CD4-positive, alpha-beta memory T cell (primary cell): ENCODE data around the gene SPTSSB. TPM values are rescaled to one million over a fixed set of nuclear protein-coding genes. Genes with fewer than 3 reads are reported as not detected.
A peak's percentile ranks its signal among the peaks of the same experiment; 100 is the strongest.

Experiments
- CTCF ChIA-PET: fragments of 350-600 bp; sonication (Branson Sonifier 250); formaldehyde crosslinking; loops from one replicate; lab custom pipeline; 2021; ENCODE audit warnings: inconsistent platforms; ENCODE audit not compliant: partially characterized antibody; lab: Charles Lee
- POLR2A ChIA-PET: fragments of 350-600 bp; sonication (Branson Sonifier 250); formaldehyde crosslinking; loops from one replicate; lab custom pipeline; 2021; ENCODE audit not compliant: partially characterized antibody; lab: Charles Lee
- DNase-seq, 5 donors: peaks; one replicate each; pipeline versions ENCODE4 v3.0.0 to v3.0.0-alpha.2; 2020 to 2022; ENCODE audit warnings: mixed read lengths in 1 of 5
- H3K27ac ChIP-seq: one replicate; pipeline ENCODE4 v1.7.0; 2013; ENCODE audit warnings: low read depth, low read length
- H3K27me3 ChIP-seq: 2 replicates; pipeline ENCODE4 v1.7.0; 2013; ENCODE audit warnings: mild to moderate bottlenecking, low read length, moderate library complexity; ENCODE audit not compliant: insufficient read depth
- H3K36me3 ChIP-seq: 2 replicates; pipeline ENCODE4 v1.7.0; 2013; ENCODE audit warnings: mild to moderate bottlenecking, low read length, moderate library complexity; ENCODE audit not compliant: insufficient read depth
- H3K4me1 ChIP-seq: 2 replicates; pipeline ENCODE4 v1.7.0; 2013; ENCODE audit warnings: mild to moderate bottlenecking, low read length, moderate library complexity; ENCODE audit not compliant: insufficient read depth
- H3K4me3 ChIP-seq, 2 donors: one replicate each; pipeline ENCODE4 v1.7.0; 2013; ENCODE audit warnings: low read length in 2 of 2, mild to moderate bottlenecking in 1 of 2
- H3K9me3 ChIP-seq, 2 donors: one replicate each; pipeline ENCODE4 v1.7.0; 2013; ENCODE audit warnings: low read length in 2 of 2, control low read depth in 1 of 2; ENCODE audit not compliant: control insufficient read depth in 1 of 2
- H3K27ac Mint-ChIP-seq, 7 donors: one replicate each; pipeline ENCODE4 v1.8.0; 2020 to 2021; ENCODE audit warnings: mixed read lengths in 7 of 7, mild to moderate bottlenecking in 6 of 7, inconsistent platforms in 3 of 7, moderate library complexity in 3 of 7
- H3K27me3 Mint-ChIP-seq, 2 donors: one replicate each; pipeline ENCODE4 v1.8.0; 2020 to 2021; ENCODE audit warnings: mixed read lengths in 2 of 2
- H3K36me3 Mint-ChIP-seq, 2 donors: one replicate each; pipeline ENCODE4 v1.8.0; 2020 to 2021; ENCODE audit warnings: mixed read lengths in 2 of 2, inconsistent platforms in 1 of 2, mild to moderate bottlenecking in 1 of 2
- H3K4me1 Mint-ChIP-seq, 4 donors: one replicate each; pipeline ENCODE4 v1.8.0; 2020 to 2021; ENCODE audit warnings: mixed read lengths in 4 of 4, mild to moderate bottlenecking in 1 of 4
- H3K4me3 Mint-ChIP-seq, 8 donors: one replicate each; pipeline ENCODE4 v1.8.0; 2020 to 2021; ENCODE audit warnings: mixed read lengths in 8 of 8, mild to moderate bottlenecking in 7 of 8, moderate library complexity in 6 of 8, inconsistent platforms in 3 of 8
- H3K9me3 Mint-ChIP-seq, 8 donors: one replicate each; pipeline ENCODE4 v1.8.0; 2020 to 2021; ENCODE audit warnings: mixed read lengths in 8 of 8, mild to moderate bottlenecking in 5 of 8, inconsistent platforms in 3 of 8, moderate library complexity in 1 of 8
- intact Hi-C: fragments of 100-400 bp; cut with micrococcal nuclease; formaldehyde crosslinking; loops from one replicate; pipeline ENCODE4 v1.15.1; 2023
- polyA plus RNA-seq, 2 donors: library from polyadenylated mRNA; unstranded; fragments of 300-500 nt; fragmentation: Illumina TruSeq; gene quantifications; one replicate each; pipeline ENCODE4 v1.2.3, GENCODE V29; 2021
- total RNA-seq, 2 experiments: library from RNA; stranded (reverse); gene quantifications; one replicate each; pipeline ENCODE4 v1.2.3, GENCODE V29; 2021

The SPTSSB gene
- total and polyA plus RNA-seq, 4 experiments from 2014 or later: 0.08 to 0.79 TPM; not detected in 2

DNA sequence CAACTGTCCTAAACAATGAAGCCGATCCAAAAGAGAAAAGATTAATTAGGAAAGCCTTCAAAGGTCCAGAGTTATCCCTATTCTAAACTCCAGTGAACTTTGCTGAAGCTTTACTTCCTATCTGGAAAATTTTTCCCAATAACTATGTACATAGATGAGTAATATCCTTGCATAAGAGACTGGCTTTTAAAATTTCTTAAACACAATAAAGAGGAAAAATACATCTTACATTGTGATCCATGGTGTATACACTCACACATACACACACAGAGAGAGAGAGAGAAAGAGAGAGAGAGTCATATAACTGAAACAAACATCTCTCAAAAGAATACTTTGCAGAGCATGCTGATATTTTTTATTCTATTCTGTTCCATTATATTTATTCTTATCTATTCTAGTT, 20.0 kb downstream of the SPTSSB start:
- CTCF ChIA-PET: no interaction called here
- intact Hi-C loops: loop anchor here (5.0 kb wide), 1 partner anchor 46 kb away; no protein-coding TSS in a partner anchor
- H3K4me3 Mint-ChIP-seq: no peak overlapping the region
- no peaks in the 10 kb centered on the region for H3K36me3 Mint-ChIP-seq
- no peak overlapping the region for H3K27ac Mint-ChIP-seq
- no peaks in the 10 kb centered on the region for H3K9me3 Mint-ChIP-seq
- H3K4me3 ChIP-seq: no peak overlapping the region
- H3K27ac ChIP-seq: no peak overlapping the region
- H3K27me3 Mint-ChIP-seq: peaks cover 0 to 3% of the 10 kb centered on the region in 2 donors
- no peaks in the 10 kb centered on the region for H3K27me3 ChIP-seq
- peaks cover 19 to 34% (median 20%) of the 10 kb centered on the region in 4 donors for H3K4me1 Mint-ChIP-seq
- no peaks in the 10 kb centered on the region for H3K9me3 ChIP-seq
- no peak for DNase-seq
- POLR2A ChIA-PET: no interaction called here
- peaks cover 24% of the 10 kb centered on the region for H3K4me1 ChIP-seq
- no peaks in the 10 kb centered on the region for H3K36me3 ChIP-seq

DNA sequence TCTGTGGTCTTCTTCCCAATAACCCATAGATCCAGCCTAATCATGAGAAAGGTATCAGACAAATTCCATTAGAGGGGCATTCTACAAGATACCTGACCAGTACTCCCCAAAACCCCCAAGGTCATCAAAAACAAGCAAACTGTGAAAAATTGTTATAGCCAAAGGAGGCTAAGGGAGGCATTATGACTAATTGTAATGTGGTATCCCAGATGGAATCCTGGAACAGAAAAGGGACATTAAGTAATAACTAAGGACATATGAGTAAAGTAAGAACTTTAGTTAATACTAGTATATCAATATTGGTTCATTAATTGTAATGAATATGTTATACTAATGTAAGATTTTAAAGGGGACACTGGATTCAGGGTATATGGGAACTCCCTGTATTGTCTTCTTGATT, 20.4 kb downstream of the SPTSSB start:
- Histone ChIP-seq H3K4me3 (no peak overlapping the region), H3K27me3 (no peaks in the 10 kb centered on the region), H3K9me3 (no peaks in the 10 kb centered on the region), H3K27ac (no peak overlapping the region), H3K4me1 (peaks cover 24% of the 10 kb centered on the region), H3K36me3 (no peaks in the 10 kb centered on the region)
- Mint-ChIP-seq H3K27ac (peak overlapping the region in 1 of 7 donors; percentile 44), H3K9me3 (no peaks in the 10 kb centered on the region), H3K4me1 (peaks cover 19 to 34% (median 20%) of the 10 kb centered on the region in 4 donors), H3K27me3 (peaks cover 0 to 1% of the 10 kb centered on the region in 2 donors), H3K36me3 (no peaks in the 10 kb centered on the region), H3K4me3 (no peak overlapping the region)
- no peak for DNase-seq
- ChIA-PET CTCF (interaction anchor here (1.4 kb wide), 2 partner anchors 21 to 44 kb away, joined by 3 to 5 read pairs; partner anchors contain the start of gene SPTSSB), POLR2A (interaction anchor here (1.4 kb wide), 1 partner anchor 40 kb away, joined by 9 read pairs; no protein-coding TSS in a partner anchor)
- intact Hi-C loops: loop anchor here (1.0 to 5.0 kb wide), 4 partner anchors 12 to 46 kb away; no protein-coding TSS in a partner anchor

DNA sequence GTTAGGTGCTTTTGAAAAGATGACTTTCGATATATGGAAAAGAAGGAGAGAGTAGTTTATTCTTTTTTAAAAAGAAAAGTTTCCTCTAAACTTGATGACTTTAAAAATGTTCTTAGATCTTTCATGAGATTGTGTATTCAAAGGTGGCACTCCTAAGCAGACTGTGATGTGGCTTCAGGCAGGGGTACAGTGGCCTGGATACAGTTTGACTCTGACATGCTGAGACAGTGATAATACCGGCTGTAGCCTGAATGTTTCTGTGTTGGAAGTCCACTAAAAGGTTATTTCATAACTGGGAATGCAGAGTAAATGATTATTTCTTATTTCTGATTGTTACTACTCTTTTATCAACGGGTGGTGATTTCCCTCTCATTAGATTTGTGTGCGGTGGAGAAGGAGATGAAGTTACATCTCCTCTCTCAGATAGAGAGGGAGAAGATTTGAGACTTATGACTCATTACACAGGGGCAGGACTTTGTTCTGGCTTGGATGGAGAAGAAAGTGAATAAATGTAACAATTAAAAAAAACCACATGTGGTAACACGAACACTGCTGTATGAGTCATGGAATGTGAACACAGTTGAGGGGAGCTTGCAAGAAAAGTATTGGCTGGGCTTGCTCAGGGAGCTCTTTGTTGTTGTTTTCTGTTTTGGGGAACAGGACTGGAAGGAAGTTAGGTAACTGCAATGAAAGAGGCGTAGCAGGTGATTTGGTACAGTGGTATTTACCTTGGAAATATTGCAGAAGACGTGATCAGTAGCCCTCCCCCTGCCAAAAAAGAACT, 21.6 kb downstream of the SPTSSB start:
- CTCF ChIA-PET: interaction anchor here (1.4 kb wide), 2 partner anchors 22 to 45 kb away, joined by 3 to 5 read pairs; partner anchors contain the start of gene SPTSSB
- Mint-ChIP-seq H3K9me3 (no peaks in the 10 kb centered on the region), H3K4me1 (peaks cover 19 to 34% (median 20%) of the 10 kb centered on the region in 4 donors), H3K27me3 (peaks cover 0 to 2% of the 10 kb centered on the region in 2 donors), H3K4me3 (peak overlapping the region in 6 of 8 donors; percentile 7 to 79 (median 41)), H3K27ac (peak overlapping the region; percentile 2 to 74 (median 51)), H3K36me3 (no peaks in the 10 kb centered on the region)
- H3K27ac ChIP-seq: no peak overlapping the region
- peaks cover 24% of the 10 kb centered on the region for H3K4me1 ChIP-seq
- DNase-seq: peak; percentile 37 to 84 (median 63)
- H3K36me3 ChIP-seq: no peaks in the 10 kb centered on the region
- POLR2A ChIA-PET: interaction anchor here (1.0 to 1.4 kb wide), 3 partner anchors 22 to 45 kb away, joined by 3 to 9 read pairs (median 3); no protein-coding TSS in a partner anchor
- no peaks in the 10 kb centered on the region for H3K27me3 ChIP-seq
- H3K4me3 ChIP-seq: no peak overlapping the region
- no peaks in the 10 kb centered on the region for H3K9me3 ChIP-seq
- intact Hi-C loops: loop anchor here (1.0 to 5.0 kb wide), 5 partner anchors 10 to 57 kb away; no protein-coding TSS in a partner anchor

DNA sequence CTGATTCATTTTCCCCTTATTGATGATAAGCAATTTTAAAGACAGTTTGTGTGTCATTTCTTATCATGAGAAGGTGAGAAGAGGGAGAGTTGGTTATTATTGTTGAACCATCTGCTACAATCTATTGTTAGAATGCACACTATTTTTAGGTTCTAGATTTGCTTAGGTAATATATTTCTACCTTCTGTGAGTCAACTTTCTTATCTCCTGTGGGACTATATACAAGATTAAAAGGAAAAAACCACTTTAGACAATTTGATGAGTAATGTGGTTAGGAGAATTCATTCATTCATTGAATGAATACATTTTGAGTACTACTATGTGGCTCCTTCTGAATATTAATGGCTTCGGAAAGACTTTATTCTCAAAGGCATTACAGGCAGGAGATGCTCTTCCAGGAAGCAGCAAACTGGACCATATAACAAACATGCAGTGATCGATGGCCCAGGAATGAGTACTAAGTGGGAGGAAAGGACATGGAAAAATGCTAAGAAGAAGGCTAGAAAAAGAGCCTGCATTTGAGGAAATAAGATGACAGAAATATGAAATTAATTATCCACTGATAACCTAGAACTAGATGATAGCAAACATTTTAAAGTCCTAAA, 22.4 kb downstream of the SPTSSB start:
- Mint-ChIP-seq H3K27ac (peak overlapping the region in 4 of 7 donors; percentile 15 to 72 (median 56)), H3K9me3 (no peaks in the 10 kb centered on the region), H3K4me1 (peaks cover 19 to 34% (median 20%) of the 10 kb centered on the region in 4 donors), H3K27me3 (peaks cover 0 to 2% of the 10 kb centered on the region in 2 donors), H3K36me3 (no peaks in the 10 kb centered on the region), H3K4me3 (peak overlapping the region in 2 of 8 donors; percentile 15 to 47)
- no peaks in the 10 kb centered on the region for H3K27me3 ChIP-seq
- H3K27ac ChIP-seq: no peak overlapping the region
- CTCF ChIA-PET: no interaction called here
- DNase-seq: no peak
- no peaks in the 10 kb centered on the region for H3K36me3 ChIP-seq
- H3K4me3 ChIP-seq: no peak overlapping the region
- H3K9me3 ChIP-seq: no peaks in the 10 kb centered on the region
- peaks cover 24% of the 10 kb centered on the region for H3K4me1 ChIP-seq
- POLR2A ChIA-PET: no interaction called here
- intact Hi-C loops: loop anchor here (2.0 kb wide), 1 partner anchor 58 kb away; no protein-coding TSS in a partner anchor

DNA sequence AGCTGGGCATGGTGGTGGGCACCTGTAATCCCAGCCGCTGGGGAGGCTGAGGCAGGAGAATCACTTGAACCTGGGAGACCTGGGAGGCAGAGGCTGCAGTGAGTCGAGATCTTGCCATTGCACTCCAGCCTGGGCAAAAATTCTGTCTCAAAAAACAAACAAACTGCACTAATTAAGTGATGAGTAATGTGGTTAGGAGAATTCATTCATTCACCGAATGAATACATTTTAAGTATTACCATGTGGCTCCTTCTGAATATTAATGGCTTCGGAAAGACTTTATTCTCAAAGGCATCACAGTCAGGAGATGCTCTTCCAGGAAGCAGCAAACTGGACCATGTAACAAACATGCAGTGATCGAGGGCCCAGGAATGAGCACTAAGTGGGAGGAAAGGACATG, 23.6 kb downstream of the SPTSSB start:
- peaks cover 0 to 2% of the 10 kb centered on the region in 2 donors for H3K27me3 Mint-ChIP-seq
- no peaks in the 10 kb centered on the region for H3K36me3 Mint-ChIP-seq
- no peak overlapping the region for H3K27ac ChIP-seq
- no peak for DNase-seq
- H3K27ac Mint-ChIP-seq: peak overlapping the region in 2 of 7 donors; percentile 5 to 13
- no peaks in the 10 kb centered on the region for H3K9me3 ChIP-seq
- no peak overlapping the region for H3K4me3 ChIP-seq
- peak overlapping the region in 1 of 8 donors; percentile 29 for H3K4me3 Mint-ChIP-seq
- peaks cover 19 to 34% (median 20%) of the 10 kb centered on the region in 4 donors for H3K4me1 Mint-ChIP-seq
- ChIA-PET CTCF (no interaction called here), POLR2A (no interaction called here)
- no peaks in the 10 kb centered on the region for H3K9me3 Mint-ChIP-seq
- H3K27me3 ChIP-seq: no peaks in the 10 kb centered on the region
- H3K4me1 ChIP-seq: peaks cover 24% of the 10 kb centered on the region
- intact Hi-C loops: loop anchor here (2.0 kb wide), 1 partner anchor 59 kb away; no protein-coding TSS in a partner anchor
- no peaks in the 10 kb centered on the region for H3K36me3 ChIP-seq

DNA sequence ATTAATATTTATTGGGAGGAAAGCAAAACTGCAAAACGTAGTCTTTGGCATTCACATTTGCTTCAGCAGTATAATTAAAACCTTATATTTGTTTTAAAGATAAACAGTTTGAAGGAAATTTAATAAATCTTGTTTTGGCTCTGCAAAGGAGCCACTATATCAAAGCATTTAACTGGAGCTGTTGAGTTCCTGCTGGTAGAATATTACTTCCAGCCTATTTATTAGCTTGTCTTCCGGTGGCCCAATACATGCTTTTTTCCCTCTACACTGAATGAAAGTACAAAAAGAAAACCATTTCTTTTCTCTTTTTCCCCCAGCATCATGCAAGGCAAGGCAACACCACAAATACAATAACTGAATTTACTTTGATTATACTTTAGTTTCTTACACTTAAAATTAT, 26.3 kb downstream of the SPTSSB start:
- Mint-ChIP-seq H3K27me3 (peaks cover 0 to 2% of the 10 kb centered on the region in 2 donors), H3K36me3 (no peaks in the 10 kb centered on the region), H3K4me1 (peaks cover 15 to 16% (median 15%) of the 10 kb centered on the region in 4 donors), H3K9me3 (no peaks in the 10 kb centered on the region), H3K27ac (no peak overlapping the region), H3K4me3 (no peak overlapping the region)
- Histone ChIP-seq H3K36me3 (no peaks in the 10 kb centered on the region), H3K4me3 (no peak overlapping the region), H3K9me3 (no peaks in the 10 kb centered on the region), H3K27ac (no peak overlapping the region), H3K27me3 (no peaks in the 10 kb centered on the region), H3K4me1 (peaks cover 15% of the 10 kb centered on the region)
- intact Hi-C loops: no loop called here
- POLR2A ChIA-PET: no interaction called here
- DNase-seq: no peak
- CTCF ChIA-PET: no interaction called here

DNA sequence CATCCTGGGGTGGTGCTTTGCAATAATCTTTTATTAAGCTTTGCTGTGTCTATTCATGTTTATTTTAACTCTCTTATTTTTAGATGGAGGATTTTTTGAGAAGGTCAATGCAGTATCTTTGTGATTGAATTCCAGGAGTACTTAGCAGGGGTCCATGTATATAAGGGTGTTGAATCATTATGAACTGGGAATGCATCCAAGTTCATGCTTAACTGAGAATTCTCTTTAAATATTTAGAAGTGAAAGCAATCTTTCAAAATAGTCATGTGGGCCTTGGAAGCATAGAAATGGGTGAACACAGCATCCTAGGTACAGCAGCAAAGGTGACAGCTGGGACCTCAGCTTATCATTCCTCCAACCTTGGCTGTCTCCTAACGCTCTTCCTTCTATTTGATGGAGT, 27.3 kb downstream of the SPTSSB start:
- Mint-ChIP-seq H3K27me3 (peaks cover 0 to 2% of the 10 kb centered on the region in 2 donors), H3K4me3 (no peak overlapping the region), H3K27ac (no peak overlapping the region), H3K9me3 (no peaks in the 10 kb centered on the region), H3K36me3 (no peaks in the 10 kb centered on the region), H3K4me1 (peaks cover 5% of the 10 kb centered on the region in 4 donors)
- Histone ChIP-seq H3K4me1 (peaks cover 6% of the 10 kb centered on the region), H3K4me3 (no peak overlapping the region), H3K27me3 (no peaks in the 10 kb centered on the region), H3K36me3 (no peaks in the 10 kb centered on the region), H3K27ac (no peak overlapping the region), H3K9me3 (no peaks in the 10 kb centered on the region)
- intact Hi-C loops: no loop called here
- ChIA-PET CTCF (no interaction called here), POLR2A (no interaction called here)
- no peak for DNase-seq
